Adipocyte (in vitro differentiated cells): Measurements from ENCODE around the gene GNB3.

Experiments used
- DNase-seq: peaks from one replicate; pipeline ENCODE4 v3.0.0-alpha.2; 2015; ENCODE audit warnings: low read depth
- H3K27me3 ChIP-seq: replicated peaks from 2 replicates; pipeline ENCODE4 v1.7.0; 2013; ENCODE audit warnings: mild to moderate bottlenecking, low read length, moderate library complexity; ENCODE audit not compliant: control insufficient read depth, insufficient read depth
- H3K36me3 ChIP-seq: 2 replicates; pipeline ENCODE4 v1.7.0; 2013; ENCODE audit warnings: low read length, mild to moderate bottlenecking, moderate library complexity; ENCODE audit not compliant: control insufficient read depth, insufficient read depth, severe bottlenecking
- H3K4me1 ChIP-seq: 2 replicates; pipeline ENCODE4 v1.7.0; 2013; ENCODE audit warnings: mild to moderate bottlenecking, low read length, moderate library complexity; ENCODE audit not compliant: control insufficient read depth, insufficient read depth
- H3K4me3 ChIP-seq: 2 replicates; pipeline ENCODE4 v1.7.0; 2013; ENCODE audit warnings: mild to moderate bottlenecking, low read length, moderate library complexity
- H3K9ac ChIP-seq: 2 replicates; pipeline ENCODE4 v1.7.0; 2013; ENCODE audit warnings: mild to moderate bottlenecking, low read length, moderate library complexity
- H3K9me3 ChIP-seq: 2 replicates; pipeline ENCODE4 v1.7.0; 2013; ENCODE audit warnings: mild to moderate bottlenecking, low read length, moderate library complexity; ENCODE audit not compliant: control insufficient read depth

GNB3 gene

GRCh38 chr12:6824901-6825381 is 15.8 kb upstream of the GNB3 start:
- Histone ChIP-seq H3K27me3 (peaks cover 28% of the 10 kb centered on the region), H3K4me3 (no peak overlapping the region), H3K4me1 (peaks cover 13% of the 10 kb centered on the region), H3K36me3 (no peaks in the 10 kb centered on the region), H3K9me3 (no peaks in the 10 kb centered on the region), H3K9ac (no peak overlapping the region)
- peak; percentile 19 for DNase-seq

- no peak overlapping the region for H3K4me3 ChIP-seq
- H3K36me3 ChIP-seq: no peaks in the 10 kb centered on the region
- peaks cover 13% of the 10 kb centered on the region for H3K4me1 ChIP-seq
- no peak overlapping the region for H3K9ac ChIP-seq
- H3K9me3 ChIP-seq: no peaks in the 10 kb centered on the region
- peak; percentile 93 for DNase-seq
- peaks cover 22% of the 10 kb centered on the region for H3K27me3 ChIP-seq
Measured at GRCh38 chr12:6825398-6826124, 15.2 kb upstream of the GNB3 start.

GRCh38 chr12:6826125-6826733 is 14.5 kb upstream of the GNB3 start:
- peaks cover 22% of the 10 kb centered on the region for H3K27me3 ChIP-seq
- no peak overlapping the region for H3K9ac ChIP-seq
- peaks cover 9% of the 10 kb centered on the region for H3K4me1 ChIP-seq
- no peaks in the 10 kb centered on the region for H3K9me3 ChIP-seq
- no peaks in the 10 kb centered on the region for H3K36me3 ChIP-seq
- DNase-seq: no peak
- no peak overlapping the region for H3K4me3 ChIP-seq

GRCh38 chr12:6826734-6827436 is 13.8 kb upstream of the GNB3 start:
- Histone ChIP-seq H3K27me3 (peaks cover 20% of the 10 kb centered on the region), H3K4me1 (peaks cover 7% of the 10 kb centered on the region), H3K9me3 (no peaks in the 10 kb centered on the region), H3K9ac (peak overlapping the region; percentile 69), H3K36me3 (no peaks in the 10 kb centered on the region), H3K4me3 (no peak overlapping the region)
- DNase-seq: no peak

- Histone ChIP-seq H3K9ac (peak overlapping the region; percentile 69), H3K4me1 (peaks cover 6% of the 10 kb centered on the region), H3K36me3 (no peaks in the 10 kb centered on the region), H3K9me3 (no peaks in the 10 kb centered on the region), H3K27me3 (peaks cover 15% of the 10 kb centered on the region), H3K4me3 (no peak overlapping the region)
- DNase-seq: peak; percentile 94
Measured at GRCh38 chr12:6827437-6827911, 13.3 kb upstream of the GNB3 start.

- H3K9me3 ChIP-seq: no peaks in the 10 kb centered on the region
- H3K9ac ChIP-seq: peak within 1 kb of the TSS; percentile 90
- H3K36me3 ChIP-seq: no peaks in the 10 kb centered on the region
- H3K4me3 ChIP-seq: peak within 1 kb of the TSS; percentile 87
- peaks cover 8% of the 10 kb centered on the region for H3K27me3 ChIP-seq
- peak; percentile 73 for DNase-seq
- peaks cover 8% of the 10 kb centered on the region for H3K4me1 ChIP-seq
Measured at GRCh38 chr12:6827982-6828780, 12.5 kb upstream of the GNB3 start, which contains the start of gene P3H3. Gene P3H3, plus strand, starts transcription at chr12:6828407. Its CDS starts 34 bp downstream, at chr12:6828441.

GRCh38 chr12:6828781-6829535 is 11.8 kb upstream of the GNB3 start:
- Histone ChIP-seq H3K4me3 (peak overlapping the region; percentile 87), H3K4me1 (peaks cover 9% of the 10 kb centered on the region), H3K9ac (peak overlapping the region; percentile 90), H3K9me3 (no peaks in the 10 kb centered on the region), H3K27me3 (peaks cover 3% of the 10 kb centered on the region), H3K36me3 (no peaks in the 10 kb centered on the region)
- DNase-seq: peak; percentile 75

GRCh38 chr12:6829536-6830220 is 11.0 kb upstream of the GNB3 start:
- no peaks in the 10 kb centered on the region for H3K9me3 ChIP-seq
- DNase-seq: peak; percentile 82
- H3K4me1 ChIP-seq: peaks cover 9% of the 10 kb centered on the region
- H3K27me3 ChIP-seq: no peaks in the 10 kb centered on the region
- no peaks in the 10 kb centered on the region for H3K36me3 ChIP-seq
- peak overlapping the region; percentile 90 for H3K9ac ChIP-seq
- peak overlapping the region; percentile 87 for H3K4me3 ChIP-seq

GRCh38 chr12:6830286-6830890 is 10.3 kb upstream of the GNB3 start:
- H3K9me3 ChIP-seq: no peaks in the 10 kb centered on the region
- H3K4me3 ChIP-seq: no peak overlapping the region
- H3K36me3 ChIP-seq: no peaks in the 10 kb centered on the region
- no peak overlapping the region for H3K9ac ChIP-seq
- peaks cover 9% of the 10 kb centered on the region for H3K4me1 ChIP-seq
- no peaks in the 10 kb centered on the region for H3K27me3 ChIP-seq
- DNase-seq: no peak
